ENCODE measurements around the gene UGT1A8. TPM values are rescaled to one million over a fixed set of nuclear protein-coding genes. Genes with fewer than 3 reads are reported as not detected.

Gene UGT1A8
- total RNA-seq, 1 experiment from 2014 or later = not detected

DNA sequence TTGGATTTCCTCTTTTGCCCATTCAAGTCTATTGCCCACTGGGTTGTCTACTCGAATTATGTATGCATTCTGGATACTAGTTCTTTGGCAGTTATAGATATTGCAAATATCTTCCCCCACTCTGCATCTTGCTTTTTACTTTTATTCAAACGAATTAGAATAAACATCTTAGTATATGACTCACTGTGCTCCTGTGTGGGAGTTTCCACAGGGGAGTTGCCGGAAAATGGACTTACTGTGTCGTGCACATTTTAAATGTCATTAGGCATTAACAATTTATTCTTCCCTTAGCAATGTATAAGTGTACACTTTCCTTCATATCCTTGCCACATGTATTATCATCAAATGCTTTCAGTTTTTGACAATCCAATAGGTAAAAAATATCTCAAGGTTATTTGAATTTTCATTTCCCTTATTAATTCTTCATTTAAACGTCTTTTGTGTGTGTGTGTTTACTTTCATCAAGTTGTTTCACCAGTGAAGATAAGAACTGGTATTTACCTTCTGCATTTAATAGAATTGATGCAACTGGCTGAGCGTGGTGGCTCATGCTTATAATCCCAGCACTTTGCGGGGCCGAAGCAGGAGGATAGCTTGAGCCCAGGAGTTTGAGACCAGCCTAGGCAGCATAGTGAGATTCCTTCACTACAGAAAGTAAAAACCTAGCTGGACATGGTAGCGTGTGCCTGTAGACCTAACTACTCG lies 90.7 kb downstream of the UGT1A8 start (continued):
- TF ChIP-seq, protein P1, sequence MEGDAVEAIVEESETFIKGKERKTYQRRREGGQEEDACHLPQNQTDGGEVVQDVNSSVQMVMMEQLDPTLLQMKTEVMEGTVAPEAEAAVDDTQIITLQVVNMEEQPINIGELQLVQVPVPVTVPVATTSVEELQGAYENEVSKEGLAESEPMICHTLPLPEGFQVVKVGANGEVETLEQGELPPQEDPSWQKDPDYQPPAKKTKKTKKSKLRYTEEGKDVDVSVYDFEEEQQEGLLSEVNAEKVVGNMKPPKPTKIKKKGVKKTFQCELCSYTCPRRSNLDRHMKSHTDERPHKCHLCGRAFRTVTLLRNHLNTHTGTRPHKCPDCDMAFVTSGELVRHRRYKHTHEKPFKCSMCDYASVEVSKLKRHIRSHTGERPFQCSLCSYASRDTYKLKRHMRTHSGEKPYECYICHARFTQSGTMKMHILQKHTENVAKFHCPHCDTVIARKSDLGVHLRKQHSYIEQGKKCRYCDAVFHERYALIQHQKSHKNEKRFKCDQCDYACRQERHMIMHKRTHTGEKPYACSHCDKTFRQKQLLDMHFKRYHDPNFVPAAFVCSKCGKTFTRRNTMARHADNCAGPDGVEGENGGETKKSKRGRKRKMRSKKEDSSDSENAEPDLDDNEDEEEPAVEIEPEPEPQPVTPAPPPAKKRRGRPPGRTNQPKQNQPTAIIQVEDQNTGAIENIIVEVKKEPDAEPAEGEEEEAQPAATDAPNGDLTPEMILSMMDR (IDR thresholded peaks at IDR 0.05 in 2 of 3, conservative IDR thresholded peaks at IDR 0.05 in 1 of 3; ENCODE audit: borderline replicate concordance in 1 of 3, insufficient read depth in 1 of 3, low read depth in 2 of 3, low read length in 2 of 3) = no peak
- TF ChIP-seq YY1 (IDR thresholded peaks at IDR 0.05; ENCODE audit: extremely low read depth, insufficient replicate concordance, low read depth, low read length) (no peak), POLR2AphosphoS5 (IDR thresholded peaks at IDR 0.05; ENCODE audit: low read depth, low read length) (no peak)

DNA sequence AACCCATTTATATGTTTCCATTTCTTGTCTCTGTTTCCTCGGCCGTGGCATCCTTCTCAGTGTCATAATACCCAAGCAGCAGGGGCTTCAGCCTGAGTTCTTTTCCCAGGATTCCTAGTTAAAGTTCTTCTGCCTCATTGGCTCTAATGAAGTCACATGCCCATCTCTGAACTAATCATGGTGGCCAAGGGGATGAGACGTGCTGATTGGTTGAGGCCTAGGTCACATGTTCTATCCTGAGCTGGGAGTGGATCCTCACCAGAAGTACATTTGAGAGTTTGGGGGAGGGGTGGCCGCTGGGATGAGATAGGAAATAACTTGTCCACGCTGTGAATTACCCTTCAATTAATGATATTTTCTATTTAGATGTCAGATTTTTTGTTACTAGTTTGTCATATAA lies 91.5 kb downstream of the UGT1A8 start:
- ATAC-seq (no peak), DNase-seq (ENCODE audit: low read depth, low spot score) (no peak)
- H4K20me1 ChIP-seq (ENCODE audit: insufficient read depth) = no peaks in the 10 kb centered on the region
- TF ChIP-seq RAD21 (IDR thresholded peaks at IDR 0.05; ENCODE audit: low read depth) = no peak
- no peak overlapping the region for H3K4me2 ChIP-seq (ENCODE audit: low read length)
- no TSS peak for BruUV-seq (replicated peaks)
- no peaks in the 10 kb centered on the region for H3K79me2 ChIP-seq (ENCODE audit: insufficient read depth, low read length)
- no peaks in the 10 kb centered on the region for H3K9me3 ChIP-seq (ENCODE audit: control insufficient read depth in 1 of 2, insufficient read depth in 1 of 2, low read depth in 1 of 2, low read length in 2 of 2)
- H3K9ac ChIP-seq (ENCODE audit: low read length) = no peak overlapping the region
- H3K27ac ChIP-seq (ENCODE audit: low read depth, low read length) = no peak overlapping the region
- no peaks in the 10 kb centered on the region for H3K9me2 ChIP-seq (ENCODE audit: insufficient read depth)
- no peaks in the 10 kb centered on the region for H3K36me3 ChIP-seq (ENCODE audit: control insufficient read depth in 1 of 2, insufficient read depth in 2 of 2, low read length in 2 of 2)
- RAD21 ChIA-PET (ENCODE audit: low non-redundant PET in 1 of 2, low total read pairs in 2 of 2, uncharacterized antibody in 2 of 2, unreplicated experiment in 2 of 2) = no interaction called here
- H3K4me3 ChIP-seq (replicated peaks in 1 of 2; ENCODE audit: low read depth in 1 of 2, low read length in 2 of 2) = no peak overlapping the region
- H3K27me3 ChIP-seq (ENCODE audit: insufficient read depth, low read length) = no peaks in the 10 kb centered on the region
- H2AFZ ChIP-seq (ENCODE audit: low read depth, low read length, poor library complexity, severe bottlenecking) = no peak overlapping the region
- POLR2A ChIA-PET = no interaction called here
- intact Hi-C loops (cut with micrococcal nuclease) = no loop called here
- H3K4me1 ChIP-seq (ENCODE audit: control insufficient read depth in 1 of 2, insufficient read depth in 2 of 2, low read length in 2 of 2) = no peaks in the 10 kb centered on the region
- CTCF ChIA-PET = no interaction called here
